Hepatocyte (in vitro differentiated cells): Measurements from ENCODE around the gene EDARADD.

ENCODE experiments used
- EZH2 ChIP-seq: fragments of 200-600 bp; sonication (generic); IDR thresholded peaks from 2 replicates; pipeline ENCODE4 v1.6.1; 2016; ENCODE audit warnings: antibody characterized with exemption, mild to moderate bottlenecking, borderline replicate concordance
- EZH2phosphoT487 ChIP-seq: fragments of 200-600 bp; sonication (generic); IDR thresholded peaks from one replicate; pipeline ENCODE4 v1.6.1; 2018; ENCODE audit warnings: antibody characterized with exemption, mild to moderate bottlenecking, low read depth, moderate library complexity; ENCODE audit not compliant: unreplicated experiment, severe bottlenecking
- TF ChIP-seq, protein P1 (sequence below): fragments of 200-600 bp; sonication (generic); IDR thresholded peaks from 2 replicates; pipeline ENCODE4 v1.5.1; 2016; ENCODE audit warnings: antibody characterized with exemption, mild to moderate bottlenecking; ENCODE audit not compliant: poor library complexity

DNA sequence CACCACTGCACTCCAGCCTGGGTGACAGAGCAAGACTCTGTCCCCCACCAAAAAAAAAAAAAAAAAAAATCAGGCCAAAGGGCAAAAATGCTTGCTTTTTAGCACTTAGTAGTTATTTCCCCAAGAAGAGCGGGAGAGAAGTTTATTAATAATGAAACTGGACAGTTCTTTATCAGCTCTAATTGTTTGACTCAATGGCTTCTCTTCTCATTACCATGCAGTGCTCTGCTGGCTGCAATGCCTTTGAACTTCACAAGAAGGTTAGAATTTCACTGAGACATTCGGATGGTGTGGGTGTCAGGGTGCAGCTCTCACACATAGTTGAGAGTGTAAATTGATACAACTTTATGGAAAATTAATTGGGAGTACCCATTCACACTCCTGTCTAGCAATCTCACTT lies 63.7 kb downstream of the EDARADD start:
- TF ChIP-seq, protein P1, sequence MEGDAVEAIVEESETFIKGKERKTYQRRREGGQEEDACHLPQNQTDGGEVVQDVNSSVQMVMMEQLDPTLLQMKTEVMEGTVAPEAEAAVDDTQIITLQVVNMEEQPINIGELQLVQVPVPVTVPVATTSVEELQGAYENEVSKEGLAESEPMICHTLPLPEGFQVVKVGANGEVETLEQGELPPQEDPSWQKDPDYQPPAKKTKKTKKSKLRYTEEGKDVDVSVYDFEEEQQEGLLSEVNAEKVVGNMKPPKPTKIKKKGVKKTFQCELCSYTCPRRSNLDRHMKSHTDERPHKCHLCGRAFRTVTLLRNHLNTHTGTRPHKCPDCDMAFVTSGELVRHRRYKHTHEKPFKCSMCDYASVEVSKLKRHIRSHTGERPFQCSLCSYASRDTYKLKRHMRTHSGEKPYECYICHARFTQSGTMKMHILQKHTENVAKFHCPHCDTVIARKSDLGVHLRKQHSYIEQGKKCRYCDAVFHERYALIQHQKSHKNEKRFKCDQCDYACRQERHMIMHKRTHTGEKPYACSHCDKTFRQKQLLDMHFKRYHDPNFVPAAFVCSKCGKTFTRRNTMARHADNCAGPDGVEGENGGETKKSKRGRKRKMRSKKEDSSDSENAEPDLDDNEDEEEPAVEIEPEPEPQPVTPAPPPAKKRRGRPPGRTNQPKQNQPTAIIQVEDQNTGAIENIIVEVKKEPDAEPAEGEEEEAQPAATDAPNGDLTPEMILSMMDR: no peak
- TF ChIP-seq EZH2 (no peak), EZH2phosphoT487 (no peak)
